ENCODE data around the gene SSNA1. TPM values are rescaled to one million over a fixed set of nuclear protein-coding genes. Genes with fewer than 3 reads are reported as not detected.

SSNA1 gene
- polyA plus RNA-seq, 4 donors: 35.6 to 63.6 (median 43.0) TPM

DNA sequence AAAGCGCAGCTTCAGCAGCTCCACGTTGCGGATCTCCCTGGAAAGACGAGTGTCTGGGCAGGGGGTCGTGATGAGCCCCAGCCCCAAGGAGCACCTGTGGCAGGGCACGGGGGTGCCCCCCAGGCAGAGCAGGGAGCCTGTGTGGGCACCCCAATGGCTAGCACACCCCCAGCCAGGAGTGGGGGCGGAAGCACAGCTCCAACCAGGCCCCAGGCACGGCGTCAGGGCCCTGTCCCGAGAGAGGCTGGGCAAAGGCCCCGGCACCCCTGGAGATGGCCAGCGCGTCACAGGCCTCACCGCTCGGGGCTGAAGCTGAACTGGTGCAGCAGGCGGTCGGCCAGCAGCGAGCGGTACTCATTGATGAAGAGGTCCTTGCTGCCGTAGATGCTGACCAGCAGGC, 8.0 kb upstream of the SSNA1 start:
- DNase-seq (ENCODE audit: low read depth in 4 of 4, low spot score in 3 of 4): no peak

DNA sequence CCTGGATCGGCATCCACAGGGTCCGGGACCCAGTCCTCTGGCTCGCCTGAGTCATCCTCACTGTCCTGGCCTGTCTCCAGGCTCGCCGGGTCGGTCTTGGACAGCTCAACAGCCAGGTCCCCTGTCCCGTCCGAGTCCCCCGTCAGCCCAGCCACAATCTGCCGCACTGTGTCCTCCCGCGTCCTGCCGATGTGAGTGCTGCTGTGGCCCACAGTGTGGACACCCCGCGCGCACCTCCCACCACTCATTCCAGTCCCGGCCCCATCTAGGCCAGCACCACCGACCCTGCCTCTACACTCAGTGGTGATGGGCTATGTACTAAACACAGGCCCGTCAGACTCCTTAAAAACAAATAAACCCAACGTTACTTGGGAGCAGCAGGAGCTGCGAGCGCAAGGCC, 6.8 kb upstream of the SSNA1 start:
- DNase-seq (ENCODE audit: low read depth in 4 of 4, low spot score in 3 of 4): no peak

GRCh38 chr9:137182836-137183235, 5.6 kb upstream of the SSNA1 start:
- no peak for DNase-seq (ENCODE audit: low read depth in 4 of 4, low spot score in 3 of 4)

GRCh38 chr9:137183980-137184595, 4.4 kb upstream of the SSNA1 start:
- no peak for DNase-seq (ENCODE audit: low read depth in 4 of 4, low spot score in 3 of 4)

GRCh38 chr9:137184881-137185660, 3.4 kb upstream of the SSNA1 start:
- DNase-seq (ENCODE audit: low read depth in 4 of 4, low spot score in 3 of 4): no peak

GRCh38 chr9:137185921-137186320, 2.6 kb upstream of the SSNA1 start:
- no peak for DNase-seq (ENCODE audit: low read depth in 4 of 4, low spot score in 3 of 4)

DNA sequence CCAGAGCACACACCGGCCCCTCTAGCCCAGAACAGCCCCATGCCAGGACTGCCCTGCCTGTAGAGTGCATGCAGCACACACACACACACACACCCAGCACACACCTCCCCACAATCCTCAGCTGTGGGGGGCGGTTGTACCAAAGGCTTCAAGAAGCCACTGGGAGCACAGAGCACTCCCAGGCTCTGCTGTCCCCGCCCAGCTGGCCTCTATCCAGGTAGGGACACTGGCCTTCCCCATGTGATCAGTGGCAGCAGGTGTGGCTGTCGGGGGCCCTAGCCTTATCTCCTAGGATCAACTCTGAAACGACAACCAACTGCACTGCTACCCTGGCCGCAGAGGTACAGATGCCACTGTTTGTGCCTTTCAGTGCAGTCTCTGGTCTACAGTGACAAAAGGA, 2.1 kb upstream of the SSNA1 start:
- DNase-seq (ENCODE audit: low read depth in 4 of 4, low spot score in 3 of 4): no peak

DNA sequence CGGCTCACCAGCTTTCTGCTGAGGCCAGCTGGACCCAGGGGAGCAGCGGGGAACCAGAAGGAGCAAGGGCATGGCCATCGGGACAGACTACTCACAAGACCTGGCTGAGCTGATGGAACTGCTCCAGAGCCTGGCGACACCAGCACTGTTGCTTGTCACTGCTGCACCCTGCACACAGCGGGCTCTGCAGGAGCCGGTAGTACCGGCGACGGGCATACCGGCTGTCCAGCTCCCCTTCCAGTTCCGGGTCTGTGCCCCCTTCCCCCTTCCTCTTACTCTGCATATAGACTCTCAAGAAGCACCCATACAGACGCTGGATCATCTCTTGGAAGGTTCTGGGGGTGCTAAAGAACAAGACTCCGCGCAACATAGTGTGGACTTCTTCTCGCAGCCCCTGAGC, 1.1 kb upstream of the SSNA1 start:
- no peak for DNase-seq (ENCODE audit: low read depth in 4 of 4, low spot score in 3 of 4)

DNA sequence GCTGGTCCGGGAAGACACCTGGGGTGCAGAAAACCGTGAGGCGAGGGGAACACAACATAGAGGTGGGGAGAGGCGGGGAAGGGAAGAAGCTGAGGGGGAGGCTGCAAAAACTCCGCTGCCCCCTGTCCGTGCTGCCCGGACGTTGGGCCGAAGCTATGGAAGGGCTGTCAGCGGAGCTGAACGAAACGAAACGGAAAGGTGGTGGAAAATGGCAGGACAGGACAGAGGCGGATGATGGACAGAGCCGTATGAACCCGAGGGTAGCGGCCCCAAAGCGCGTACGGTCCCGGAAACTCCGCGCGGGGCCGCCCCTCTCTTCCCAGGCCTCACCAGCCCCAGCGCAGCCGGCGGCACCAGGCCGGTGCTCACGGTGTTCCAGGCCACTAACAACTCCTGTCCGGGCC, 388 bp upstream of the SSNA1 start:
- no peak for DNase-seq (ENCODE audit: low read depth in 4 of 4, low spot score in 3 of 4)

- DNase-seq (ENCODE audit: low read depth in 4 of 4, low spot score in 3 of 4): no peak
Measured at GRCh38 chr9:137189297-137190295, 1.1 kb downstream of the SSNA1 start.

GRCh38 chr9:137190315-137190856, 1.9 kb downstream of the SSNA1 start:
- DNase-seq (ENCODE audit: low read depth in 4 of 4, low spot score in 3 of 4): no peak

- no peak for DNase-seq (ENCODE audit: low read depth in 4 of 4, low spot score in 3 of 4)
Measured at GRCh38 chr9:137191245-137191644, 2.8 kb downstream of the SSNA1 start.

- no peak for DNase-seq (ENCODE audit: low read depth in 4 of 4, low spot score in 3 of 4)
Measured at GRCh38 chr9:137191691-137192447, 3.4 kb downstream of the SSNA1 start.

DNA sequence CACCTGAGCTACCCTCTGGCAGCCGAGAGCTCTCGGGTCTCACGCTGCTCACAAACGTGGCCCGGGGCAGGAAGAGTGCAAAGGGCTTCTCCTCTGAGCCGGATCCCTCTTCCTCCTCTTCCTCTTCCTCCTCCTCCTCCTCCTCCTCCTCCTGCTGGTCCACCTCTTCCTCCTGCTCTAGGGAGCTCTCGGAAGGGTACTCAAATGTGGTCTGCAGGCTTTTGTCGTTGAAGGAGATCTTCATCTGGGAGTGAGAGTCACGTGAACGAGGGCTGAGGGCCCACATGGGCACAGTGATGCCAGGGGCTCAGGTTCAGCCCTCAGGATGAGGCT, 3.9 kb downstream of the SSNA1 start:
- no peak for DNase-seq (ENCODE audit: low read depth in 4 of 4, low spot score in 3 of 4)

DNA sequence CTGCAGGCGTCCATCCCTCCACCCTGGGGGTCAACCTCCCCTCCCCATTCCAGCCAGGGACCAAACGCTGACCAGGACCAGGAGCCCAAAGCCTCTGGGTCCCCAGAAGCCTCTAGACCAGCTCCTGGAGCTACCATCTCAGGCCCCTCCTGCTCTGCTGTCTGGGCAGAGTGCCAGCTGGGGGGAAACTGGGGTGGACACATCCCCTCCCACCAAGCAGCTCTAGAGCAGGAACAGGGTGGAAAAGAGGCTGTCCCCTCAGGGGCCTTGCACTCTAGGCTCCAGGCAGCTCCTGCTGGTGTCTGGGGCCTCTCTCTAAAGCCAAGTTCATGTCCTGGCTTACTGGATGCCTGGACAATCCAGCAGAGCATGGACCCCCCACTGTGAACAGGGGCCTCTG, 4.4 kb downstream of the SSNA1 start:
- no peak for DNase-seq (ENCODE audit: low read depth in 4 of 4, low spot score in 3 of 4)

DNA sequence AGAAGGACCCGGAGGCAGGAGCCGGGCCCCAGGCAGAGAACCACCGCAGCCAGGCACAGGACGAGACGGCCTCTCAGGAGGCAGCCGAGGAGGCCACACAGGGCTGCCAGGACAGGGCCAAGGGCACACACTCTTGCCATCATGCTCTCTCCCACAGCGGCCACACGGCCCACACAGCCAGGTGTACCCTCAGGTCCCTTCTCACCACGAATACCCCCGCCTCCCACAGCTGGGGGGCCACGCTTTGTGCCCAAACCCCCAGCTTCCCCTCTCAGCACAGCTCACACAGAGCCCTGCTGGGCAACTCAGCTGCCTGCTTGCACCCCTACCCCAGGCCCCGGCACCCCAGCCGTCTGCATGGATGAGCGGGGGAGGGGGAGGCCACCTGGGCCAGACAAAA, 5.3 kb downstream of the SSNA1 start:
- no peak for DNase-seq (ENCODE audit: low read depth in 4 of 4, low spot score in 3 of 4)

- no peak for DNase-seq (ENCODE audit: low read depth in 4 of 4, low spot score in 3 of 4)
Measured at GRCh38 chr9:137194388-137194787, 5.9 kb downstream of the SSNA1 start.

DNA sequence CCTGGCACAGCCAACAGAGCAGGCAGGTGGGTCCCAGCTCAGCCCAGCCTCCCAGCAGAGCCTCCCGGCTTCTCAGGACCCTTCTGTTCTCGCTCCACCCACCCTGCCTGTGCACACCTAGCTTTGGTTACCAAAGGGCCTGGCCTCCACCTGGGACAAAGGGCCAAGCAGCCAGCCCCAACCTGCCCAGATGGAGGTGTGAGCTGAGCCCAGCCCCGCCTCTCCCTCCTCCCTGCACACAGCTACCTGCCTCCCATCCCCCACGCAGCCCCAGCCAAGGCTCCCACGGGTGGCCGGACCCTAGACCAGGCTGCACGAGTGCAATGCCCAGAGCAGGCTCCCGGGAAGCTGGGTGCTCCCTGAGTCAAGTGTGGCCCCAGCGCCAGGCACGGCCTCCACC, 6.4 kb downstream of the SSNA1 start:
- DNase-seq (ENCODE audit: low read depth in 4 of 4, low spot score in 3 of 4): no peak

GRCh38 chr9:137195525-137196220, 7.2 kb downstream of the SSNA1 start:
- no peak for DNase-seq (ENCODE audit: low read depth in 4 of 4, low spot score in 3 of 4)

All from left renal pelvis (tissue), 4 donors.